HL-60 (cell line): ENCODE results near the gene ADAMTS20.

Experiments
- DNase-seq, 2 experiments: peaks; one replicate each; pipeline ENCODE4 v3.0.0-alpha.2; 2010 to 2020; ENCODE audit warnings: low read depth in 1 of 2, low spot score in 1 of 2
- H3K27ac ChIP-seq: fragments of 250-450 bp; sonication (Bioruptor Pico); replicated peaks from 2 replicates; pipeline ENCODE4 v1.5.1; 2020; ENCODE audit warnings: mild to moderate bottlenecking, moderate library complexity
- H3K27me3 ChIP-seq: fragments of 250-450 bp; sonication (Bioruptor Pico); 2 replicates; pipeline ENCODE4 v1.5.1; 2021; ENCODE audit warnings: mild to moderate bottlenecking, moderate library complexity; ENCODE audit not compliant: insufficient read depth, poor library complexity, severe bottlenecking
- H3K4me3 ChIP-seq: replicated peaks from 2 replicates; pipeline ENCODE4 v1.5.1; 2011; ENCODE audit warnings: mild to moderate bottlenecking, control low read depth, low read length; ENCODE audit not compliant: insufficient read depth
- CTCF ChIP-seq: IDR thresholded peaks from one replicate; pipeline ENCODE4 v1.5.1; 2011; ENCODE audit warnings: low read length, control low read depth, inconsistent platforms; ENCODE audit not compliant: insufficient read depth
- GABPA ChIP-seq: IDR thresholded peaks from 2 replicates; pipeline ENCODE4 v1.6.1; 2012; ENCODE audit warnings: low read depth
- POLR2AphosphoS5 ChIP-seq: IDR thresholded peaks from 2 replicates; pipeline ENCODE4 v1.6.1; 2012; ENCODE audit warnings: low read depth
- REST ChIP-seq: IDR thresholded peaks from 2 replicates; pipeline ENCODE4 v1.6.1; 2012; ENCODE audit warnings: low read depth; ENCODE audit not compliant: insufficient replicate concordance
- SPI1 ChIP-seq: IDR thresholded peaks from 2 replicates; pipeline ENCODE4 v1.6.1; 2012; ENCODE audit warnings: low read depth, mild to moderate bottlenecking, borderline replicate concordance

ADAMTS20 gene

DNA sequence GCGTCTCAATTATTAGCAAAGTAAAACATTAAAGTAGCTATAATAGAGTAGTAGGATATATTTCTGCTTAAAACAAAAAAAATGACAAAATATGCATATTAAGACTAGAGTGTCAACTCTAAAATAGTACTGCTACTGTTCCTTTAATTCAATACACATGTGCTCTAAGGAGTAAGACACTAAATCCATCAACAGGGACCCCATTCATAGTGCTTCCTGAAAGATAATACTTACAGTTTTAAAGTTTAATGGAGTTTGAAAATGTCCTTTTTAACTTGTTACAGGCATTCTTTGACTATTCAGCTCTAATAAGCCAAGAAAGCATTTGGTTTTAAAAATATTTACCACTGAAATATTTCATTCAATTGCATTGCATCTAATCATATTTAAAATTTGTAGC, 145.2 kb downstream of the ADAMTS20 start:
- Histone ChIP-seq H3K27me3 (no peaks in the 10 kb centered on the region), H3K27ac (no peak overlapping the region), H3K4me3 (no peak overlapping the region)
- no peak for DNase-seq
- TF ChIP-seq SPI1 (no peak), CTCF (no peak), POLR2AphosphoS5 (no peak), GABPA (no peak), REST (no peak)

- TF ChIP-seq CTCF (no peak), POLR2AphosphoS5 (no peak)
- DNase-seq, result no peak
- H3K4me3 ChIP-seq, result no peak overlapping the region
- no peak overlapping the region for H3K27ac ChIP-seq
- no peaks in the 10 kb centered on the region for H3K27me3 ChIP-seq
Measured at GRCh38 chr12:43402436-43402835, 149.6 kb downstream of the ADAMTS20 start.

GRCh38 chr12:43401096-43401495, 150.9 kb downstream of the ADAMTS20 start:
- no peak for DNase-seq
- Histone ChIP-seq H3K27ac (no peak overlapping the region), H3K4me3 (no peak overlapping the region), H3K27me3 (no peaks in the 10 kb centered on the region)
- no peak for TF ChIP-seq POLR2AphosphoS5
- no peak for TF ChIP-seq REST
- no peak for TF ChIP-seq GABPA
- no peak for TF ChIP-seq CTCF
- no peak for TF ChIP-seq SPI1

DNA sequence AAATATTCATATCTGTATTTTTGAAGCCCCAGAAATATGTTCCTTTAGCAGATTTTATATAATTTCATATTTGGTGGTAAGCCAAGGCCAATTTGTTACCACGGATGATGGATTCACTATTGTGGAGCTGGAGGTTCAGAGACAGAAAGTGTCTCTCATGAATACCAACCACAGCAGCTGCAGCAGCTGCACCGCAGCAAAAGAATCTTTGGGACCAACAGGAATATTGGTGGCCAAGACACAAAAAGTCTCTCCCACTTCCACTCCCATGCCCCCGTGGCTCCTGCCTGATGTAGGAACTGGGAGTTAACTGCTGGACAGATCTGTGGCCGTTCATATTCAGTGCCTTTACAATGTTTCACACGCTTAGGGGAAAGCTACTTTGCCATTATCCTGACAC, 155.3 kb downstream of the ADAMTS20 start:
- H3K27me3 ChIP-seq, result no peaks in the 10 kb centered on the region
- H3K4me3 ChIP-seq, result no peak overlapping the region
- TF ChIP-seq GABPA (no peak), POLR2AphosphoS5 (no peak), REST (no peak), SPI1 (no peak), CTCF (no peak)
- no peak for DNase-seq
- H3K27ac ChIP-seq, result no peak overlapping the region
